HepG2 (cell line): Measurements from ENCODE around the gene RAB35. TPM values are rescaled to one million over a fixed set of nuclear protein-coding genes. Genes with fewer than 3 reads are reported as not detected.

ENCODE experiments used
- ATAC-seq: fragments of 200-7000 bp; cut with Tn5 transposase; 3 replicates; pipeline ENCODE4 v1.9.1; 2020; ENCODE audit warnings: mild to moderate bottlenecking, moderate library complexity
- BruUV-seq: library from RNA; stranded (reverse); fragments of 400-500 nt; replicated peaks from 2 replicates; lab custom pipeline; 2021; lab: Mats Ljungman, UMichigan
- CTCF ChIA-PET: fragments of 300-600 bp; formaldehyde crosslinking; extraction: SDS; loops from one replicate; lab custom pipeline; 2021; ENCODE audit warnings: low total read pairs, inconsistent platforms, low intra/inter-chr PET ratio; lab: Yijun Ruan, JAX
- POLR2A ChIA-PET: fragments of 350-600 bp; sonication (Branson Sonifier 250); formaldehyde crosslinking; loops from one replicate; lab custom pipeline; 2020; ENCODE audit warnings: antibody characterized with exemption, inconsistent platforms; lab: Yijun Ruan, JAX
- DNase-seq: peaks from one replicate; pipeline ENCODE4 v3.0.0-alpha.2; 2015; ENCODE audit warnings: low spot score
- FAIRE-seq: peaks from 3 replicates; lab custom pipeline; 2011; peaks lifted over from hg19 to GRCh38; lab: Jason Lieb, UNC
- H2AFZ ChIP-seq: one replicate; pipeline ENCODE4 v1.6.1; 2011; ENCODE audit warnings: low read length, inconsistent platforms
- H3K27ac ChIP-seq: fragments of 300-600 bp; 3 replicates; pipeline ENCODE4 v1.8.0; 2011; ENCODE audit warnings: mixed run types, mild to moderate bottlenecking, mixed read lengths, low read length, inconsistent platforms; ENCODE audit not compliant: insufficient read depth; ENCODE audit errors: extremely low read length
- H3K27me3 ChIP-seq, 2 experiments: fragments of 200-600 bp in 1 of 2; 2 replicates in 1 of 2; 3 replicates in 1 of 2; pipeline versions ENCODE4 v1.6.0 to v1.8.0; 2011; ENCODE audit warnings: low read length in 2 of 2, mild to moderate bottlenecking in 2 of 2, moderate library complexity in 2 of 2, inconsistent platforms in 1 of 2; ENCODE audit not compliant: insufficient read depth in 2 of 2, control insufficient read depth in 1 of 2
- H3K36me3 ChIP-seq, 2 experiments: fragments of 200-600 bp in 1 of 2; replicated peaks in 1 of 2; 2 replicates in 1 of 2; 3 replicates in 1 of 2; pipeline versions ENCODE4 v1.5.1 to v1.8.0; 2011; ENCODE audit warnings: low read length in 2 of 2, inconsistent platforms in 1 of 2; ENCODE audit not compliant: insufficient read depth in 2 of 2, control insufficient read depth in 1 of 2
- H3K4me1 ChIP-seq: 2 replicates; pipeline ENCODE4 v1.5.1; 2012; ENCODE audit warnings: low read length, inconsistent platforms; ENCODE audit not compliant: insufficient read depth
- H3K4me2 ChIP-seq: 2 replicates; pipeline ENCODE4 v1.6.0; 2011; ENCODE audit warnings: low read depth, low read length, inconsistent platforms
- H3K4me3 ChIP-seq, 3 experiments: fragments of 200-600 bp in 1 of 3; sonication (generic), shearing (Covaris generic) in 1 of 3; replicated peaks in 1 of 3; 2 replicates each; pipeline ENCODE4 v1.5.1; 2011 to 2016; ENCODE audit warnings: low read length in 3 of 3, inconsistent platforms in 2 of 3, low read depth in 2 of 3, mild to moderate bottlenecking in 2 of 3, control low read depth in 1 of 3, mixed read lengths in 1 of 3; ENCODE audit not compliant: insufficient read depth in 1 of 3
- H3K79me2 ChIP-seq: one replicate; pipeline ENCODE4 v1.6.1; 2011; ENCODE audit warnings: low read length, inconsistent platforms; ENCODE audit not compliant: insufficient read depth
- H3K9ac ChIP-seq: 2 replicates; pipeline ENCODE4 v1.6.0; 2011; ENCODE audit warnings: mild to moderate bottlenecking, low read depth, low read length, inconsistent platforms; ENCODE audit not compliant: insufficient read depth
- H3K9me3 ChIP-seq: 2 replicates; pipeline ENCODE4 v1.5.1; 2012; ENCODE audit warnings: mild to moderate bottlenecking, low read length
- H4K20me1 ChIP-seq: 2 replicates; pipeline ENCODE4 v1.6.0; 2011; ENCODE audit warnings: inconsistent platforms, mild to moderate bottlenecking, low read length, moderate library complexity; ENCODE audit not compliant: insufficient read depth
- ADNP ChIP-seq: sonication (generic); formaldehyde crosslinking; IDR thresholded peaks from 2 replicates; pipeline ENCODE4 v1.4.0; 2020; ENCODE audit warnings: missing genetic modification reagents
- ATF4 ChIP-seq, 2 experiments: fragments of 450-650 bp in 1 of 2; sonication (generic) in 1 of 2; formaldehyde crosslinking; IDR thresholded peaks; 2 replicates each; pipeline versions ENCODE4 v1.5.0 to v1.8.0; 2020 to 2022; ENCODE audit warnings: mild to moderate bottlenecking in 1 of 2, missing genetic modification reagents in 1 of 2
- ATF7-NPFF ChIP-seq: sonication (generic); formaldehyde crosslinking; IDR thresholded peaks from 2 replicates; pipeline ENCODE4 v1.8.1; 2023; ENCODE audit warnings: mild to moderate bottlenecking, low read depth, missing genetic modification reagents, moderate library complexity
- BHLHE40 ChIP-seq: IDR thresholded peaks from 2 replicates; pipeline ENCODE4 v1.6.1; 2011; ENCODE audit warnings: low read length, improper control_type of control experiment
- CHD2 ChIP-seq: IDR thresholded peaks from 2 replicates; pipeline ENCODE4 v1.6.1; 2011; ENCODE audit warnings: low read depth, low read length, improper control_type of control experiment
- CHD4 ChIP-seq: fragments of 200-600 bp; sonication (generic); IDR thresholded peaks from 2 replicates; pipeline ENCODE4 v1.7.0; 2017; ENCODE audit warnings: mild to moderate bottlenecking, low read length, borderline replicate concordance
- FLYWCH1 ChIP-seq: sonication (generic); formaldehyde crosslinking; IDR thresholded peaks from 2 replicates; pipeline ENCODE4 v1.8.1; 2023; ENCODE audit warnings: mild to moderate bottlenecking, missing genetic modification reagents
- GATAD1 ChIP-seq: IDR thresholded peaks from 2 replicates; pipeline ENCODE4 v1.6.1; 2016; ENCODE audit warnings: missing genetic modification reagents, missing compliant biosample characterization
- KMT2A ChIP-seq: sonication (generic); formaldehyde crosslinking; IDR thresholded peaks from 2 replicates; pipeline ENCODE4 v1.4.0; 2020; ENCODE audit warnings: missing genetic modification reagents
- MAF1 ChIP-seq: sonication (generic); formaldehyde crosslinking; IDR thresholded peaks from 2 replicates; pipeline ENCODE4 v1.5.0; 2020; ENCODE audit warnings: missing genetic modification reagents, borderline replicate concordance
- MAX ChIP-seq: IDR thresholded peaks from 2 replicates; pipeline ENCODE4 v1.6.1; 2012; ENCODE audit warnings: inconsistent platforms
- MEIS1 ChIP-seq: sonication (generic); formaldehyde crosslinking; IDR thresholded peaks from 2 replicates; pipeline ENCODE4 v1.9.0; 2021; ENCODE audit warnings: mild to moderate bottlenecking, missing genetic modification reagents, moderate library complexity, borderline replicate concordance
- NFE2L1 ChIP-seq: sonication (generic); formaldehyde crosslinking; IDR thresholded peaks from 2 replicates; pipeline ENCODE4 v1.4.0; 2020; ENCODE audit warnings: missing genetic modification reagents, mild to moderate bottlenecking, borderline replicate concordance
- TEAD2 ChIP-seq: sonication (generic); formaldehyde crosslinking; IDR thresholded peaks from 2 replicates; pipeline ENCODE4 v1.9.0; 2021; ENCODE audit warnings: missing genetic modification reagents
- ZBTB10 ChIP-seq: sonication (generic); formaldehyde crosslinking; IDR thresholded peaks from 2 replicates; pipeline ENCODE4 v1.4.0; 2020; ENCODE audit warnings: missing genetic modification reagents, borderline replicate concordance
- ZC3H4 ChIP-seq: sonication (generic); formaldehyde crosslinking; IDR thresholded peaks from 2 replicates; pipeline ENCODE4 v1.4.0; 2020; ENCODE audit warnings: missing genetic modification reagents, borderline replicate concordance
- ZFP37 ChIP-seq: sonication (generic); formaldehyde crosslinking; IDR thresholded peaks from 2 replicates; pipeline ENCODE4 v1.4.0; 2020; ENCODE audit warnings: missing genetic modification reagents, borderline replicate concordance
- ZMYM3 ChIP-seq: sonication (generic); formaldehyde crosslinking; IDR thresholded peaks from 2 replicates; pipeline ENCODE4 v1.5.1; 2020; ENCODE audit warnings: mild to moderate bottlenecking, missing genetic modification reagents
- ZNF136 ChIP-seq: sonication (generic); formaldehyde crosslinking; IDR thresholded peaks from 2 replicates; pipeline ENCODE4 v1.8.1; 2022; ENCODE audit warnings: low read depth, mild to moderate bottlenecking, moderate library complexity, missing genetic modification reagents
- ZNF232 ChIP-seq: sonication (generic); formaldehyde crosslinking; IDR thresholded peaks from 2 replicates; pipeline ENCODE4 v1.4.0; 2020; ENCODE audit warnings: missing genetic modification reagents, borderline replicate concordance
- ZNF749 ChIP-seq: sonication (generic); formaldehyde crosslinking; IDR thresholded peaks from 2 replicates; pipeline ENCODE4 v1.8.0; 2022; ENCODE audit warnings: mild to moderate bottlenecking, missing genetic modification reagents, moderate library complexity, borderline replicate concordance
- WGBS: methylation state at CpG from one replicate; pipeline ENCODE4 v1.1.6; 2017; ENCODE audit warnings: low lambda C conversion rate; 5-methylcytosine and 5-hydroxymethylcytosine counted together
- in situ Hi-C: cut with HindIII; loops from 2 replicates; pipeline ENCODE4 v1.10.0; 2017; ENCODE audit warnings: low pct_unique_long_range_greater_than_20kb; ENCODE audit not compliant: extremely low pct_ligation_motif_present
- intact Hi-C: fragments of 100-400 bp; cut with micrococcal nuclease; formaldehyde crosslinking; loops from one replicate; pipeline ENCODE4 v1.10.0; 2022; ENCODE audit not compliant: unreplicated experiment
- polyA plus RNA-seq, 8 experiments: library from polyadenylated mRNA; depleted of rRNA in 3 of 8; stranded (reverse) in 7 of 8; unstranded in 1 of 8; fragments of >200 nt; fragmentation: Illumina TruSeq in 4 of 8; extraction: Trizol in 4 of 8; gene quantifications; 2 replicates each; pipeline versions ENCODE4 v1.2.1 to v1.2.3, GENCODE V29; 2011 to 2016; ENCODE audit warnings: low read depth in 4 of 8, missing spikeins in 1 of 8, mixed read lengths in 1 of 8; ENCODE audit not compliant: insufficient read depth in 1 of 8
- total RNA-seq, 5 experiments: library from RNA; depleted of rRNA; stranded (reverse); fragments of >200 nt; fragmentation: Illumina TruSeq; extraction: Trizol; gene quantifications; 2 replicates each; pipeline ENCODE4 v1.2.3, GENCODE V29; 2016; ENCODE audit warnings: low read depth in 1 of 5

RAB35 gene
- total and polyA plus RNA-seq, 2 of the 13 experiments (the other 11 are each of a cell fraction or from before 2014, with no cell fraction given): 25.2 to 29.1 TPM

GRCh38 chr12:120115692-120116440, 687 bp downstream of the RAB35 start:
- Histone ChIP-seq H3K9me3 (no peaks in the 10 kb centered on the region), H3K79me2 (peaks cover 54% of the 10 kb centered on the region), H3K9ac (peak overlapping the region; percentile 91), H3K4me2 (peak overlapping the region; percentile 99), H4K20me1 (peaks cover 9% of the 10 kb centered on the region), H3K4me3 (peak overlapping the region; percentile 93 to 99 (median 93)), H3K27ac (peak overlapping the region; percentile 71), H3K4me1 (peaks cover 57% of the 10 kb centered on the region), H3K36me3 (no peaks in the 10 kb centered on the region; a peak in 1 of 5 replicates), H2AFZ (no peak overlapping the region), H3K27me3 (no peaks in the 10 kb centered on the region; a peak in 1 of 5 replicates)
- TSS peak; percentile 75 for BruUV-seq
- intact Hi-C loops: no loop called here
- ATAC-seq (no peak), FAIRE-seq (no peak), DNase-seq (peak; percentile 41)
- in situ Hi-C loops: no loop called here
- 26% methylated on average over 20 of the region's 31 CpGs for WGBS
- ChIA-PET CTCF (no interaction called here), POLR2A (interaction anchor here (0.7 to 7.5 kb wide), 9 partner anchors 10 to 176 kb away, joined by 3 to 92 read pairs (median 6); partner anchors contain the start of genes RNU4-1, RNU4-2 and RPLP0)
- no peak for TF ChIP-seq GATAD1 (CRISPR knock-in tag)
- TF ChIP-seq ZNF136 (CRISPR knock-in tag): 0 out of 2 replicates have a peak, but pooled peaks have one; percentile 36
- no peak for TF ChIP-seq ATF7-NPFF (CRISPR knock-in tag)
- peak; percentile 76; the same call in 1 of the 2 replicates for TF ChIP-seq CHD4
- TF ChIP-seq NFE2L1: no peak
- TF ChIP-seq ZFP37 (CRISPR knock-in tag): no peak
- peak; percentile 48; the same call in 1 of the 2 replicates for TF ChIP-seq KMT2A
- TF ChIP-seq ZC3H4 (CRISPR knock-in tag): no peak
- TF ChIP-seq BHLHE40: peak; percentile 85
- no peak for TF ChIP-seq TEAD2
- no peak for TF ChIP-seq ATF4 (CRISPR knock-in tag; IDR thresholded peaks at IDR 0.05)
- TF ChIP-seq ZMYM3 (CRISPR knock-in tag): peak; percentile 86
- TF ChIP-seq FLYWCH1 (CRISPR knock-in tag): no peak
- 0 out of 2 replicates have a peak, but pooled peaks have one; percentile 30 for TF ChIP-seq ZNF232 (CRISPR knock-in tag)
- TF ChIP-seq MEIS1 (CRISPR knock-in tag): no peak
- TF ChIP-seq MAF1: no peak
- peak; percentile 45; the same call in 1 of the 2 replicates for TF ChIP-seq MAX
- TF ChIP-seq CHD2: peak; percentile 86
- TF ChIP-seq ZBTB10: no peak
- 0 out of 2 replicates have a peak, but pooled peaks have one; percentile 1 for TF ChIP-seq ZNF749 (CRISPR knock-in tag)
- TF ChIP-seq ADNP (CRISPR knock-in tag): peak; percentile 94
